GM21528 (cell line): Measurements from ENCODE around the gene INAFM2.

Experiments
- ATAC-seq: cut with Tn5 transposase; IDR thresholded peaks from one replicate; pipeline ENCODE4 v1.9.1; 2021; ENCODE audit warnings: mild to moderate bottlenecking, moderate library complexity; ENCODE audit not compliant: unreplicated experiment, low FRiP score

INAFM2 gene

DNA sequence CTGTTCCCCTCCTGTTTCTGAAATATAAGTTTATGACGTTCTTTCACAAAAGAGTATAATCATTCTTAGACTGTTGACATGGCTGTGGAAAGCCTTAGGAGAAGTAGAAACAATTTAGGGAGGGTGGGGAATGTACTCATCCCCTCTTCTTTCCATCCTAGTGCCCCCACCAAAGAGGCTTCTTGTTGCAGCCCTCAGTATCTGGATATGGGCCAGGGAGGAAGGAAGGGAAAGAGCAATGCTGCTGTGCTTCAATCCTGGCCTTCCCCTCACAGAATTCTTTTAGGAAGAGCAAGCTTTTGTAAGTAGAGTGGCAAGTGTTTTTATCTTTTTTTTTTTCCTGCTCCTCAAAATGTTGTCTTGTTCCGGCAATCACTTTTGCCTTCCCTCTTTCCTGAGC lies 1.7 kb downstream of the INAFM2 start:
- ATAC-seq, result no peak

DNA sequence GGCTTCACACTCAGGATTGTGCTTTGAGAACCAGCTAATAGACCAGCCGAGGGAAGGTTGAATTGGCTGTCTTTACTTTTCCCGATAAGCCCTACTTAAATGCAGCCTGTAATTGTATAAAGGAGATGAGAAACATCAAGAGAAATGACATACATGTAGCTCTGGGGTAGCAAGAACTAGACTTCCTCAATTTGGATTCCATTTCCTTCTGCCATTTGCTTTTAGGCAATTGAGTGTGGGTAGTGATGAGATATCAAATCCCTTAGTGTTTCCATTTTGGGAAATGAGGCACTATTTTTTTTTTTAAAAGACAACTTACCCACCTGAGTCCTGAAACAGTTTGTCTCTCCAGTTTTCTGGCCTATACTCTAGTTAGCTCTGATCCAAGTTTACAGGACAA lies 2.2 kb downstream of the INAFM2 start:
- ATAC-seq, result no peak

DNA sequence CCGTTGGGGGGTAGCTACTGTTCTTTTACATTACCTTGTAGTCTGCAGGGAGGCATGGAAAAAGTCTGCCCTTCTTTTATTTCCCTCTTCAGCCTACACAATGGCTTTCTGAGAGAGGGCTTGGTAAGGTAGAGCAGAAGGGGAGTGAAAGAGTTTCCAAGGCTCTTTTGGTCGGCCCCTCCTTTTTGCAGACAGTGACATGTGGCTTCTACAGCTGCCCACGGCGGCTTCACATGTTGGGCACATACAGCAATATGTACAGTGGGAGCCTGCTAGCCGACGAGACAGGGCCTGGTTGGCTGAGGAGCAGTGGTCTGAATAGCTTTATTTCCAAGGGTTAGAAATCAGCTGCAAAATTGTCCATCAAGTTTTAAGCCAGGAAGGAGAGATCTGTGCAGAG lies 4.0 kb downstream of the INAFM2 start:
- ATAC-seq, result no peak

DNA sequence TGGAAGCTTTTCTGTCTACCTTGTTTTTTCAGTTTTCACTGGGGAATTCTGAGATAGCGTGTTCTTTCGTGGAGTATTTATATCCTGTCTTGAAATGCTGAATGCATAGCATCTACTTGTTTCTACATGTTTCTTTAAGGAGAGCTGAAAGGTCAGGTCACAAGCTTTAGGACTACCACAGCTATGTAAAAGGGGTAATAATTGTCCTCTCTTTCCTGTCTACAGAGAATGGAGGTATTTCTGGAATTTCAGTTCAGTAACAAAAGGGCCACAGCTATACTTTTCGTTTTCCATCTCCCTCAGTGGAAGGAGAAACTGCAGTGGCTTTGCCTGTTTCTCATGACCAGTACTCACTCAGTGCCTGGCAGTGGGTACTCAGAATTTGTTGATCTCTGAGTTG lies 4.7 kb downstream of the INAFM2 start:
- ATAC-seq, result no peak

DNA sequence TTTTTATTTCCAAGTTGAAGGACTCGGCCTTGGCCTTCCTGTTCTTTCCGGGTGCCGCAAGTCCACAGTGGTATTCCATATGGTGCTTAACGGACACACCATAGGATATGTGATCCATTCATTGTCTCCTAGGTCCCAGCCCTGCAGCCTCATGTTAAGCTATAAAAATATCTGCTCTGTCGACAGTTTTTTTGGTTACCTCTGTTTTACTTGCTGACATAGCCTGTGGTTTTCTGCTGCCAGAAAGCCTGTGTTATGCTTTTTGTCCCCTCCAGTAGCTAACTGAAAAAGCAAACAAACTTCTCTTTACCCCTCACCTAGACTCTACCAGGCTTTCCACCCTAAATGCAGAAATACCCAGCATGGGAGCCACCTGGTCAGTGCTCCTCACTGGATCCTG lies 5.3 kb downstream of the INAFM2 start:
- no peak for ATAC-seq

DNA sequence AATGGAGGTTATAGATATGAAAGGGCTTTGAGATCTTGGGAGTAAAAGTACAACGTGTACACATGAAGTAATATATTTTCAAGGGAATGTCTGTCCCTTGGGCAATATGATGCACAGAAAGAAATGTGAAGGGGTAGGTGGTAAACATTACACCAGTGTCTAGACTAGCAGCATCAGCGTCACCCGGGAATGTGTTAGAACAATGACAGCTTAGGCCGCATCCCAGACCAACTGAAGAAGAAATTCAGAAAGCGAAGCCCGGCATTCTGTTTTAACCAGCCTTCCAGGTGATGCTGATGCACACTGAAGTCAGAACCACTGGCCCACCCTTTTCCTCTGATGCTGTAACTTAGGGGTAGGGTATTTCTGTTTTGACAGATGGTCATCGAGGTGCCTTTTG lies 6.3 kb downstream of the INAFM2 start:
- ATAC-seq, result no peak

DNA sequence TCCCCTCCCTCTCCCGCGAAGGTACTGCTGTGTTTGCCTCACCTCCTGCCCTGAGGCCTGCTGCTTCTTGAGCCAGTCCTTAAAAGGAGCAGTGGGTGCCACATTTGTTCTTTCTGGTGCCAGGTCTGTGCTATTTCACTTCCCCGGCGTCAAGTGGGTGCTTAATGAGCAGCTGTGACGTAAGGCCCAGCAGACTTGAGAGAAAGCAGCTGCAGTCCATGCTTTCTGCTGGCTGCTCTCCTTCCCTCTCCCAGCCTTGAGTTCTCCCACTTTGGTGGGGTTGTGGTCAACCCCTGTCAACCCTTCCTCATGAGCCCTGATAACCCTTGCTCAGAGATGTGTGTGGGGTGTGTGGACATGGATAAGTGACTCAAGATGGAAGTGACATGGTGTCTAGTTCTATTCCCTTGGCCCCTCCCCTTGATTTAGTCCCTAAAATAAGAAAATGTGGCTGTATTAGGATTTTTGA lies 6.9 kb downstream of the INAFM2 start:
- no peak for ATAC-seq

DNA sequence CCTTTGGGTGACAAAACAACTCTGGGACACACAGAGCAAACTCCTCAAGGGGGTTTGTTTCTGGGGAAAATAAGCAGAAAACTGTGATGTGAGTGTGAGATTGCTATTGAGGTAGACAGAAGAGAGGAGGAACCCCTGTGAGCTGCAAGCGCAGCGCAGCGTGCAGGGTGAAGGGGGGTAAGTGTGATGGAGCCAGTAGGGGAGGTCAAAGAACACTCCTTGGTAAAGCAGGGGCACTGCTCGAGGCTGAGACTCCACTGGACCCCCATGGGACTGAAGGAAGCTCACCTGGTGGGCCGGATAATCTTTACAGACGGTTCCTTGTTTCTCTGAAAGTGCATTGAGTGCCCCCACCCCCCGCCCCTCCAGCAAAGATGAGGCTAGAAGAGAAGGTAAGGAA lies 7.5 kb downstream of the INAFM2 start:
- ATAC-seq, result no peak

GRCh38 chr15:40331637-40332036 lies 8.1 kb downstream of the INAFM2 start:
- no peak for ATAC-seq

GRCh38 chr15:40332113-40332781 lies 8.8 kb downstream of the INAFM2 start:
- ATAC-seq, result no peak

DNA sequence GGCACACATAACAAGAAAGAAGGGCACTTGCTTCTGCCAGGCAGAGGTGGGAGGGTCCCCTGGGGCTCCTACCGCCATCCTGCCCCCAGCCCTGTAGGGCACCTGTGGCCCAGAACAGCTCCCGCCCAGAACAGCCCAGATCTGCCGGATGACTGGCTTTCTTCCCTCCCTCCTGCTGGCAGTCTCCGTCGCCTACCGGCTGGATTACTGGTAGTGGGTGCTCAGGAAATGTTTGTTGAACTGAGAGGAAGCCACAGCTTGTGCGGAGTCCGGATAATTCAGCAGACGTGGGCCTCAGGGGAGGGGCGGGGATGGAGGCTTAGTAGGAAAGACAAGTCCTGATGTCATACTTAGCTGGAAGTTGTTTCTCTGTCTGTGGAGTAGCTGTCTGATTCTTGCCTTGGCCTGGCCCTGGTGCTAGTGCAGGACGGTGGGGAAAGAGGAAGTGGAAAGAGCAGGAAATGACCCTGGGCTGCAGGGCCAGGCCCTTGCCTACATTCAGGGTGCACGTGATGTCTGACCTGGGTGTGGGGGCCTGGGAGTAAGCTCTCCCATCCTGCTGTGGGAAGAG lies 10.5 kb downstream of the INAFM2 start:
- no peak for ATAC-seq

- no peak for ATAC-seq
Observed at GRCh38 chr15:40334541-40334940, 11.0 kb downstream of the INAFM2 start.

- ATAC-seq, result no peak
Observed at GRCh38 chr15:40334941-40335795, 11.7 kb downstream of the INAFM2 start.

GRCh38 chr15:40335938-40336743 lies 12.6 kb downstream of the INAFM2 start:
- no peak for ATAC-seq

GRCh38 chr15:40336744-40337122 lies 13.2 kb downstream of the INAFM2 start:
- no peak for ATAC-seq

GRCh38 chr15:40337597-40337996 lies 14.1 kb downstream of the INAFM2 start:
- no peak for ATAC-seq

DNA sequence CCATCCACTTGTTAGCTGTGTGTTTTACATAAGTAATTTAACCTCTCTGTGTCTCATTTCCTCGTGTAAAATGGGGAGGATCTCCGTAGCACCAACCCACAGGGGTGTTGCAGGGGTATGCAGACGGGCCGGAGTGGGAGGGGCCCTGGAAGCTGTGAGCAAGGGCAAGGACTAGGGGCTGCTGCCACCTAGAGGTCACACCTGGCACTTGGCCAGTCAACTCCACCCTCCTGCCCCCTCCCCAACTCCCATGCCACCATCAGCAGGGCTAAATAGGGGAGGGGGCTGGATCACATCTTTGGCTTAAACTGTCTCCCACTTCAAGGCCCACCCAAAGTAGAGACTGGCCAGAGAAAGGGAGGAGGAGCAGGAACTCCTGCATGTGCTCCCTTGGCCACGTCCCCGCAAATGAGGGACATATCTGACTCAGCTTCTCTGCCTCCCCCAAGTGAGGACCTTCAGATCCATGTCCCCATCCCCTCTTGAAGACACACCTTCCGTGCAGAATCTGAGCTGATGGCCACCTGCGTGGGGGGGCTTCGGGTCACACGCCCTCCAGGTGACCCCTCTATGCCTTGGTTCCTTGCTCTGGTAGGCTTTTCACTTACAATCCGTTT lies 14.7 kb downstream of the INAFM2 start:
- no peak for ATAC-seq

- no peak for ATAC-seq
Observed at GRCh38 chr15:40338921-40339620, 15.6 kb downstream of the INAFM2 start.

DNA sequence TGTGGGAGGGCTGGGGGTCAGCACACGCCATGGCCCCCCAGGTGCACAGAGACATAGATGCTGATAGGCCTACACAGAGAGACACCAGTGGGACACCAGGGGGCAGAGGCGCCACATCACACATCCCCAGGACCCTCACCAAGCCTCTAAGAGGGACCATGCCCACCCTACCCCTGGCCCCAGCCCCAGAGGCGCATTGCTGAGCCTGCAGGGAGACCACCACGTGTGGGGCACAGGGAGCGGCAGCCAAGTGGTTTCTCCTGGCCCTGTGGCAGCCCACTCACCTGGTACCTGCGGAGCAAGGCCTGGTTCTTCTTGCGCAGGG lies 16.1 kb downstream of the INAFM2 start:
- ATAC-seq, result no peak
